GM11168 (cell line): ENCODE measurements around the gene RPTOR.
"Not testable (repeated sequence)": the region's sequence is repeated elsewhere in the genome, so short reads cannot be mapped to it uniquely, and the experiment has no call there.

Experiments used
- in situ Hi-C: fragments of 300-500 bp; cut with MboI; formaldehyde crosslinking; loops from one replicate; pipeline ENCODE4 v1.12.0; 2022; ENCODE audit warnings: low sequenced_read_pairs; ENCODE audit not compliant: unreplicated experiment

RPTOR gene

DNA sequence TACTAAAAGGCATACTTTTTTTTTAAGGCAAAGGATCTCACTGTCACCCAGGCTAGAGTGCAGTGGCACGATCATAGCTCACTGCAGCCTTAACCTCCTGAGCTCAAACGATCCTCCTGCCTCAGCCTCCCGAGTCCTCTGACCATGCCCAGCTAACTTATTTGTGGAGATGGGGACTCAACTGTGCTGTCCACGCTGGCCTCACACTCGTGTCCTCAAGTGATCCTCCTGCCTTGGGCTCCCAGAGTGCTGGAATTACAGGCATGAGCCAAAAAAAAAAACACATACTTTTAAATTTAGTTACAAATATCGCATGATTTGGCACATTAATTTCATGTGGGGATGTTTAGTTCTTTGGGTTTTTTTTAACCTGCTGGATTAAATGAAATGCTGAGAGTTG lies 239.3 kb downstream of the RPTOR start:
- in situ Hi-C loops: no loop called here

DNA sequence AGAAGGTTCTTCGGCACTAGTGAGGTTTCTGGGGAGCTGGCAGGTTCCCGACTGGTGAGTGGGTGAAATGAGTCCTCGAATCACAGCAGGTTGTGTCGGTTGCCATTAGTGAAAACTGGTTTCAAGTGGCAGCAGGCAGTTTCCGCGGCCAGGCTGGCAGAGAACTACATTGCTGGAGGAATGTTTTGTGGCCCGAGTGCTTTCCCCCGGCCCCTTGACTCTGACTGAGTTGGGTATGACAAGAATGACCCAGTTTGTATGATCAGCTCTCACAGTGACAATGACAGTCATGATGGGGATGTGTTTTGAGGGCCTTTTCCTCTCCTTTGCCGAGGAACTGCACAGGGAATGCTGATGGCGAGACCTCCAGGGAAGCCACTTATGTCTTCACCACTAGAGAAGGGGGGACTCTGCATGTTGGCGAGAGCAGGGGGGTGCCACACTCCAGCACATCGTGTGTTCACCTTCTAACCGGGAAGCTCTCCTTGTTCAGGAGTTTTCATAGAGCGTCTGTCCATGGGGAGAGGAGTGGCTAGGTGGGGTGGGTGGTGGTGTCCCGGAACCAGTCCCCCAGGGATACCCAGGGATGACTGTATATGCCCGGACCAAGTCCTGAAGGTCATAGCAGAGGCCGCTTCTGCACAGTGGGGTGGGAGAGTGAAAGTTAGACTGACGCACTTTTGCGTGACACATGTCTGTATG lies 241.0 kb downstream of the RPTOR start:
- in situ Hi-C loops: no loop called here

DNA sequence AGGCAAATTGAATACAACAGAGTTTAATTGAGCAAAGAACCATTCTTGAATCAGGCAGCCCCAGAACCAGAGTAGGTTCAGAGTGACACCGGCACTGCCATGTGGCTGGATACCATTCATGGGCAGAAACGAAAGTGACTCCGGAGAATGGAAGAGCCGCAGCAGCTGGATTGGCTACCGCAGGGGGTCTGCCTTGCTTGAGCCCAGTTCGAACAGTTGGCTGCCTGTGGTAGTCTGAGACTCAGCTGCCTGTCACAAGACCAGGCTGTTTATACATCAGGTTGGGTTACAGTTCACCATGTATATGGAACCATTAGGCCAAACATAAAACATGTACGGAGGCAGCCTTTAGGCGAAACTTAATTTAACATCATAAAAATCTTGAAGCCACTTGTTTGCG lies 241.8 kb downstream of the RPTOR start:
- in situ Hi-C loops: no loop called here

DNA sequence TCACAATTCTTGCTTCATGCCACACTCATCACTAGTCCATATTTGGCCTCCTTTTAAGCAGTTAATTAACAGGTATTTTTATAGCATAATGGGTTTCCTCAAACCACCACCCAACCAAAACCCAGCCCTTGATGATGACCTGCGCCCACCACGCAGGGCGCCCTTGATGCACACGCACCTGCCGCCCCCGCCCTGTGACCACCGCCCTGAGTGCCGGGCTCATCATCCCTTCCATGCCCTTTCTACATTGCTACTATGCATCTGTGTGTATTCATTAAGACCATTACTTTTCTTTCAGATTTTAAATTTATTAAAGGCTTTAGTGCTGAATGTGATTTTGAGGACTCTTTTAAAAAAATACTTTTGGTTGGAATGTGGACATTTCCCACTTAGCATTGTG lies 242.2 kb downstream of the RPTOR start:
- in situ Hi-C loops: no loop called here

DNA sequence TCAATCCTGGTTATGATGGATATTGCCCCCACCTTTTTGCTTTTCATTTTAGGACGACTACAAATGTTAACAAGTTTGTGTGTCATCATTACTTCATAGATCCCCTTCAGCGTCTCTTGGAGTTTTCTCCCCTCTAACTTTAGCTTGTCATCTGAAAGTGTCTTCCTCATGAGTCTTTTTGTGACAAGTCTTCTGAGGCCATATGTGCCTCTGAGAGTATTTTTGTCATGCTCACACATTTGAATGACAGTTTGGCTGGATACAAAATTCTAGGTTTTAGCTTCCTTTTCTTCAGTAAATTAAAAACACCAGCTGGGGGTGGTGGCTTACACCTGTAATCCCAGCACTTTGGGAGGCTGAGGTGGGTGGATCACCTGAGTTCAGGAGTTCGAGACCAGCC lies 243.2 kb downstream of the RPTOR start:
- in situ Hi-C loops: no loop called here

DNA sequence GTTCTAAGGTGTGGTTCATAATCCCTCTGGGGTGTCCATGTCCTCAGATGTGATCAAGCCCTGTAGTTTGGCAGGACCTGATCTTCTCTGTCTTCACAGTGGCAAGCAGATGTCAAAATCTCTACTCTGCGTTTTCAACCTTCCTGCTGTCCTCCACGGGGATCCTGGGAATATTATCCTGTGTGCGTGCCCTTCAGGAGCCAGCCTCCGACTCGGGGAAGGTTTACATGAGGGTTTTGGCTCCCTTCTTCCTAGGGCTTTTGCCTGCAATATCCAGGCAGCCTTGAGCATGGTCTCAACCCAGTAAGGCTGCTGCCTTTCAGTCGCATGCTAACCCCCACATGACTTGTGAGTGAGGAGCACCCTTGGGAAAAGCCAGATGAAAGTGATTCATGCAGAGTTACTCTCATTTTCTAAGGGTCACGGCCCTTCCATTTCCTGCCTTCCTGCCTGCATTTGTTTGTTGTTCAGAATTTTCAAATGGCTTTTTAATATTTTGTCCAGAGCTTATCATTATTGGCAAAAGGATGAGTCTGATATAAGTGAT lies 244.8 kb downstream of the RPTOR start:
- in situ Hi-C loops: no loop called here

DNA sequence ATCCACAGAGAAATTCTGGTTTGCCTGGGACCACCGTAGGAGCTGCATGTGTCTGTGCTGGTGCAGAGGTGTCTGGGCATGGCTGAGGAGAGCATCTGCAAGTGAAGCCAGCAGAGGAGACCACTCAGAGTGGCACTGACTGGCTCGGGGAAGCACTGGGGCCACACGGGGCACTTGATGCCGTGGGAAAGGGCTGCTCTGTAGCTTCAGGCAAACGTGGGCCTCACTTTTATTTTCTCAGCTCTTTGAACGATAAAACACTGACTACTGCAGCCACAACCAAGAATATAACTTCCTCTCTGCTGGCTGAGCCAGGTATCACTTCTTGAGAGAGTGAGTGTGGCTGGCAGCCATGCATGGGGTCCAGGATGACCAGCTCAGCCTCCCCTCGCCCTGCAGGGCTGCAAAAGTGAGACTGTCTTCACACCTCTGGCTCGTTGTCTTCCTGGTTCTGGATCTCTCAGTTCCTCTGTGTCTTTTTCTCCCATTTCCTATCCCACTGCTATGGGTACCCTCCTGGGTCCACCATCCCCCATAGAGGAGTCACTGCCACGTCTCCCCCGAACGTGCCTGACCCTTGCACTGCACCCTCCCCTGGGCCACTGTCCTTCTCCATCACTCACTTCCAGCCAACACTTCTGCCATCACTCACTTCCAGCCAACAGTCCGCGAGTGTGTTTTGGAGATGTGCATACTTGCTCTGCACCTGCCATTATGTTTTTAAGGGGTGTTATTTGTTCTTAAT lies 245.6 kb downstream of the RPTOR start:
- in situ Hi-C loops: no loop called here

DNA sequence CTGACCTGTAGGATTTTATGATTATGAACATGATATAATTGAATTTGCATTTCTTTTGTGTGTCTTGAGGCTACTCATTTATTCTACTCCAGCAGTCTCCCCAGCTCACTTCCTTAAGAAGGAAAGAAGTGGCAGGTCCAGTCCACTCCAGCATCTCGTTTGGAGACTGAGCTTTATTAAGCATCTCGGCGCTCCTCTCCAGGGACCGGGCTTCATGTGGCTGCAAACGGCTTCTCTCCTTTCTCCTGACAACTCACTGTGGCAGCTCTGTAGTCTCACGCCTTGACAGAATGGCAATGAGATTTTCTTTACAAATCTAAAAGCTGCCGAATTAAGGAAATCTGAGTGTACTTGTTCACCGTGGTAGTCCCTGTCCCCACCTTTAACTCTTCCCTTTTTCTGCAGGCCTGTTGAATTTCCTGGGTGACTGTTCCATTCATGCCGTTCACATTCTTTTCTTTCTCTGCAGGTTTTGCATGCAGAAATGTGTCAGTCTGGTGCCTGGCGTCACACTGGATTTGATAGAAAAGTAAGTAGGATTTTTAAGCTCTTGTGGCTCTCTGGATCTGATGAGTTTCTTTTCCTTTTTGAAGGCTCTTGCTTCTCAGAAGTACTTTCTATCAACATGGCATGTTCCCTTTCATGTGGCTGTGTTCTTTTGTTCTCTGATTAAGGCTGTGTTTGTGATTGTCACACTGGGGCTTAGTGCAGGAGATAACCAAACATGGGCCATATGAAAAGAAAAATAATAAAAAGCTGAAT lies 246.5 kb downstream of the RPTOR start:
- in situ Hi-C loops: no loop called here

DNA sequence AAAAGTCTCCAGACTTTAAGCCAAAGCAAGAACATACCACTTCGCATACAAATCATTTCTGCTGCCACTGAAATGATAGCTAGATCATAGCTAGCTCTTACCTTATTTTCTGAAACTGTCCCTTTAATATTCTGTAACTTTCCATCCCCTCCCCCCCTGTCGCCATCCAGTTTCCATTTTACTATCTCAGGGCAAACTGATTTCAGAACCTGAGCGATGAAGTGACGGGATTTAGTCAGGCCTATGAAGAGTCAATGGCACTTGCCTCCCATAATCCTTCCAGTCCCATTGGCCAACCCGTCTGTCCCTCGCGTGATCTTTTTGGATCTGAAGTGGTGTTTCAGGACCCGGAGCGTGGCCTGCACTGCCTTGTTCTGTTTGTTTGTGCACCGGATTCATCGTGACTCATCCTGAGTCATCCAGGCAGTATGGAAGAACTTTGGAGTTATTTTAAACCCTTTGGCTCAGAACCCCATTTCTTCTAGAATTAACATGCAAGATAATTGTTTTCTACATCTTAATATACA lies 247.2 kb downstream of the RPTOR start:
- in situ Hi-C loops: no loop called here

DNA sequence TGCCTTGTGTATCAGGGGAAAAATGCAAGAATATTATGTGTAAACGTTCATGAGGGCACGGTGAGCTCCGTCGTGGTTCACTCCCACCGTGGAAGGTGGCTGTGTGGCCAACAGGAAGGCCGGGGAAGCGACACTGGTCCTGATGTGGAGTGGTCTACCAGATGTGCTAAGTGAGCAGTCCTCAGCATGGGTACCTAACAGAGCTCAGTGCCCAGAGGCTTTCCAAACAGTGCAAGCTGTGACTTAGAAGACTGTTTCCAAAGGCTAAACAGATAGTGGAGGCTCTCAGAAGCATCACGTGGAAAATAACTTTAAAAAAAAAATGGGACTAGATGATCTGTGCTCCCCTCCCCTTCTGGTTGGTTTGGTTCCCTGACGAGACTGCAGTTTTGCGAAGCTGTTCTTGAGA lies 247.7 kb downstream of the RPTOR start:
- in situ Hi-C loops: no loop called here

DNA sequence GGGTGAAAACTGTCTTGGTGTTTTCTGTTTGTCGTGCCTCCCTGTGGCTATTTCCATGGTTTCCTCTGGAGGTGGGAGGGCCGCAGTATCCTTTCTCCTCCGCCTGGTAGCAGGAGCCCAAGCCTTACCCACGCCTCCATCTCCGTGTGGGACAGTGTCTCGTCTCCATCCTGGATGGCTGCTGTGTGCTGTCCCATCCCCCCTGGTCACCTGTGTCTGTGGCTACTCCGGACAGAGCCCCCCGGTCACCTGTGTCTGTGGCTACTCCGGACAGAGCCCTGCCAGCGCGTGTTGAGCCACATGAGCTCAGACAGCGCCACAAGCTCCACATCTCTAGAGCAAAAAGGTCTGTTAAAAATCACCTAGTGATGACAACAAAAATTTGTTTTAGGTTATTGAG lies 248.8 kb downstream of the RPTOR start:
- in situ Hi-C loops: no loop called here

DNA sequence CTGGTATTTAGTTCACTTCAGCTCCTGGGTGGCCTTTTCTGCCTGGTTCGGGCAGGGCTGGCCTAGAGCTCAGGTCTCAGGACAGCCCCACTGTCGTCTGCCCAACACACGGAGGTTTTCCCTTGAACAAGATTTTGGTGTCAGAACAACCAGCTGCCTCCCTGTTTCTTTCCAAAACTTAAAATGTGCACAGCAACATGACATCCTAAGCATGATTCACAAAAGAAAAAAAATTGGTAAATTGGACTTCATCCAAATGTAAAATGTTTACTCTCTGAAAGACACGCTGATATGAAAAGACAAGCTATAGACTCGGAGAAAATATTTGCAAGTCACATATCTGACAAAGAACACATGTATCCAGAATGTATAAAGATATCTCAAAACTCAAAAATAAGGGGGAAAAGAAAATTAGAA lies 249.2 kb downstream of the RPTOR start:
- in situ Hi-C loops: no loop called here

DNA sequence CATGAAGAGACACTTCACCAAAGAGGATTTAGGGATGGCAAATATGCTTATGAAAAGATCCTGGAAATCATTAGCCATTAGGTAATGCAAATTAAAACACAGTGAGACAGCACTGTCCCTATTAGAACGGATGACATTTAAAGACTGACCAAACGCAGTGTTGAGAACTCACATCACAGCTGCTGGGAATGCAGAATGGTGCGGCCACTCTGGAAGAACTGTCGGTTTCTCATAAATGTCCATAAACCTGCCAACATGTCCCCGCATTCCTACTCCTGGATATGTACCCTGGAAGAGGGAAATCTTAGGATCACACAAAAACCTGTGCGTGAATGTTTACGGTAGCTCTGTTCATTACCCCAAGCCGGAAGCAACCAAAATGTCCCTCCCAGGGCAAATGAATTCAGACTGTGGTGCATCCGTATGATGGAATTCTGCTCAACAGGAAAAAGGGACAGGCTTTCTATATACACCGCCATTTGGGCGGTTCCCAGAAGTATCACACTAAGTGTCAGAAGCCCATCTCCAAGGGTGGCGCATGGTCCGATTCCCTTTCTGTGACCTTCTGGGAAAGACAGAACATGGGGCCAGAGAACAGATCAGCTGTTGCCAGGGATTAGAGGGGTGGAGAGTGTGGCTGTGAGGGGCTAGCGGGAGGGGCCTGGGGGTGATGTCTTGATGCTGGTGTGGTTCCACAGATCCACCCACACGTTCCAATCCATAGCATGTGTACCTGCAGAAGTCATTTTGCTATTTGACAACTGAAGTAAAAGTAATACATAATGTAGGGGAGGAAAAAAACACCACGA lies 249.8 kb downstream of the RPTOR start:
- in situ Hi-C loops: no loop called here

DNA sequence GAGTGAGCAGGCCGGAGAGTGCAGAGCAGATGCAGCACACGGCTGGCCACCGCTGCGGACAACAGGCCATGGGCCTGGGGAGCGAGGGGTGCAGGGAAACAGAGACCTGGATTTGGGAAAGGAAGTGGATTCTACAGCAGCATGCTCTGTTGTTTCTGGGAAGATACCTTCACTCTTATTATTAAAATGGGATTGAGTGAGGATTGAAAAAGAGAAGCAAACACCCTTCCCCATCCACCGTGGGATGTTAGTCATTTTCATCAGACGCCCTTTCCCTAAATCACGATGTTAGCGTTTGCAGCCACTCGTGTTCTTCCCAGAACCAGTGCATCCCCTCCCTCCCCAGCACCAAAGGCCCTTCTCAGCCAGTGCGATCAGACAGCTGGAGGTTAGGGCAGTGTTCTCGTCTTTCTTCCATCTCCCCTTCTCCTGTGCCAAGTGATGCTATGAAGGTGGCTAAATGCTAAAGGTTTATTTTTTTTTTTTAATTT lies 250.5 kb downstream of the RPTOR start:
- in situ Hi-C loops: no loop called here

DNA sequence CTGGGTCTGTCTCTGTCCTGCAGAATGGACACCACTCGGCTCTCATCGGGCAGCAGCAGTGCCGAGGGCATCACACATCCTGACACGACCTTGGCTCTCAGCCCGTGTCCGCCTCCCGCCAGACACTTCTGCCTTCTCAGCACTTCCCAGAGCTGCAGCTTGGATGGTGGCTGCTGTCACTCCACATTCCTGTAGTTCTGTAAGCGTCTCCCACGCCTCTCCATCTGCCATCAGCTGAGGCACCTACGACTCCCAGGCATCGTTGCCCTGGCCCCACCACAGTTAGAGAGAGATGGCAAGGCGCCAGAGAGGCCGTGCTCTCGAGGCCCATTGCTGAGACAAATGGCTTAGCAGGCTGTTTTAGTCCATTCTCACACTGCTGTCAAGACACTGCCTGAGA lies 251.1 kb downstream of the RPTOR start:
- in situ Hi-C loops: no loop called here

DNA sequence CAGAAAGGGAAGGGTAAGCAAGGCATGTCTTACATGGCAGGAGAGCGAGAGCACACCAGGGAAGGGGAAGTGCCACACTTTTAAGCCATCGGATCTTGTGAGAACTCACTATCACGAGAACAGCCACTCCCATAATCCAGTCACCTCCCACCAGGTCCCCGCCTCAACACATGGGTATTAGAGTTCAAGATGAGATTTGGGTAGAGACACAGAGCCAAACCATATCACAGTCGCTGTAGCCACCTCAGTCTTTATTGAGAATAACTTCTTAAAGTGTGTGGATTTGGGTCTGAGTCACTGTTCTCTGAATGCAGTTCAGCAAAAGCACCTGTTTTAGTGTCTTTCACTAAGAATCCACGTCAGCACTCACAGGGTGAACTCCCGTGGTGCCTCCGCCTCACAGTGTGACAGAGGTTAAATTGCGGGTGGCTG lies 251.8 kb downstream of the RPTOR start:
- in situ Hi-C loops: no loop called here

DNA sequence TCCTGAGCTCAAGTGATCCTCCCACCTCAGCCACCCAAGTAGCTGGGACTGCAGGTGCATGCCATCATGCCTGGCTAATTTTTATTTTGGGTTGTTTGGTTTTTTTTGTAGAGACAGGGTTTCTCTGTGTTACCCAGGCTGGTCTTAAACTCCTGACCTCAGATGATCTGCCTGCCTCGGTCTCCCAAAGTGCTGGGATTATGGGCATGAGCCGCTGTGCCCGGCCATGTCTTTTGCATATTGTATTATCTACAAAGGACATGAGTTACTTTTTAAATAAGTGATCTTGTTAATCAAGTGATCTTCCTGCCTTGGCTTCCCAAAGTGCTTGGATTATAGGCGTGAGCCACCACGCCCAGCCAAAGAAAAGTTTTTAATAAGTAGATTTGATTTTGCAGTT lies 252.6 kb downstream of the RPTOR start:
- in situ Hi-C loops: not testable (repeated sequence)

DNA sequence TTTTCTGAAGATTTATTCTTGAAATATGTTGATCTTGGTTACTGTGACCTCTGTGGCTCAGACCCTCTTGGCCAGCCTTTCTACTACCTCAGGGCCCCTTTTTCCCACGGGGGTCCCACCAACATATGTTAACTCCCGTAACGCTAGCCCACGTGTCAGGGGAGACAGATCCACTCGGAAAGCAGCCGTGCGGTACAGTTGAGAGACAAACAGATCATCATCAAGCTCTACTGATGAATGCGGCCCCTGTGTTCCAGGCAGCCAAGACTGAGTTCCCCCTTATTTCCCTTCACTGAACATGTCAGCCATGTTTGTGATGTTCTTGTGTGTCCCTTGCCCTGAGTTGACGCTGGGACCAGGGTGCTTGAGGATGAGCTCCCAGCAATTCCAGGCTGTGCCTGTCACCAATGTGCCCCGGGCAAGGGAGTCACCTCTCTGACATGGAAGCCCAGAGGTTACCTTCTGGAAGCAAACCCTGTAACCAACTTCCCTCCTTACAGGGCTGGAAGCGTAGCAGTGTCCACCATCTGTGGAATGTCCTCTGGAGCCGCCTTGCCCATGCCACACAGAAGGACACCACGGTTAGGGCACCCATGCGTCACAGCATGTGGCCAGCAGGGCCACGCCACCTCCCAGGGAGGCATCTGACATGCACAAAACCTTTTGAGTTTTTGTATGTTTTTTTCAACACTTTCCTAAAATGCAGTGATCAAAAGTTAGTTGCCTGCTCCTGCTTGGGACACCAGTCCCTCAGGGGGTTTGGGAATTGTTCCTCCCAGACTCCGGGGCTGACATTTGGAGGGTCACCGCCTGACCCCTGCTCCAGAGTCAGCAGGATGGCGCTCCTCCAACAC lies 253.3 kb downstream of the RPTOR start:
- in situ Hi-C loops: no loop called here
